ENCODE results near the gene PARP8. TPM values are rescaled to one million over a fixed set of nuclear protein-coding genes. Genes with fewer than 3 reads are reported as not detected.
"Not testable (repeated sequence)": the region's sequence is repeated elsewhere in the genome, so short reads cannot be mapped to it uniquely, and the experiment has no call there.

The PARP8 gene
- total RNA-seq, 1 experiment from 2014 or later, result 0.07 TPM

GRCh38 chr5:50658246-50658645, 8.2 kb upstream of the PARP8 start:
- CTCF ChIA-PET, result no interaction called here
- intact Hi-C loops (cut with micrococcal nuclease), result no loop called here

GRCh38 chr5:50663636-50664035, 2.8 kb upstream of the PARP8 start:
- Histone ChIP-seq H3F3A (ENCODE audit: low read length, unreplicated experiment) (no peaks in the 10 kb centered on the region), H3K9ac (ENCODE audit: low read length) (no peak overlapping the region), H4K20me1 (ENCODE audit: low read length) (no peaks in the 10 kb centered on the region), H3K27ac (ENCODE audit: low read length) (no peak overlapping the region), H3K4me2 (ENCODE audit: low read length) (no peak overlapping the region), H3K9me2 (replicated peaks; ENCODE audit: low read length) (no peaks in the 10 kb centered on the region), H3K9me3 (ENCODE audit: low read length) (no peaks in the 10 kb centered on the region), H3K4me3 (ENCODE audit: low read length) (no peak overlapping the region), H3K27me3 (ENCODE audit: low read length) (peaks cover 9% of the 10 kb centered on the region), H3K79me2 (ENCODE audit: low read length) (no peaks in the 10 kb centered on the region), H3K36me3 (ENCODE audit: low read depth, low read length) (no peaks in the 10 kb centered on the region), H3K4me1 (ENCODE audit: insufficient read depth, low read length) (no peaks in the 10 kb centered on the region), H2AFZ (ENCODE audit: low read length) (no peak overlapping the region)
- CTCF ChIA-PET, result no interaction called here
- ATAC-seq (no peak), DNase-seq (no peak)
- no peak for TF ChIP-seq EZH2phosphoT487 (IDR thresholded peaks at IDR 0.05; ENCODE audit: borderline replicate concordance, low read length)
- no peak for TF ChIP-seq EZH2 (IDR thresholded peaks at IDR 0.05; ENCODE audit: low read length, unreplicated experiment)
- TF ChIP-seq CTCF (conservative IDR thresholded peaks at IDR 0.05; ENCODE audit: low read depth, low read length), result no peak
- POLR2A ChIA-PET (ENCODE audit: unreplicated experiment), result no interaction called here
- no TSS peak for BruUV-seq (replicated peaks)
- intact Hi-C loops (cut with micrococcal nuclease), result no loop called here

More at GRCh38 chr5:50658246-50658645, 8.2 kb upstream of the PARP8 start:
- Histone ChIP-seq H3K4me1 (ENCODE audit: insufficient read depth, low read length) (no peaks in the 10 kb centered on the region), H3K9ac (ENCODE audit: low read length) (no peak overlapping the region), H3K4me2 (ENCODE audit: low read length) (no peak overlapping the region), H3F3A (ENCODE audit: low read length, unreplicated experiment) (no peaks in the 10 kb centered on the region), H3K79me2 (ENCODE audit: low read length) (no peaks in the 10 kb centered on the region), H3K9me2 (replicated peaks; ENCODE audit: low read length) (no peaks in the 10 kb centered on the region), H3K36me3 (ENCODE audit: low read depth, low read length) (no peaks in the 10 kb centered on the region), H2AFZ (ENCODE audit: low read length) (no peak overlapping the region), H3K27me3 (ENCODE audit: low read length) (no peaks in the 10 kb centered on the region), H3K9me3 (ENCODE audit: low read length) (no peaks in the 10 kb centered on the region), H3K27ac (ENCODE audit: low read length) (no peak overlapping the region), H3K4me3 (ENCODE audit: low read length) (no peak overlapping the region), H4K20me1 (ENCODE audit: low read length) (no peaks in the 10 kb centered on the region)
- ATAC-seq (no peak), DNase-seq (no peak)
- TF ChIP-seq EZH2 (IDR thresholded peaks at IDR 0.05; ENCODE audit: low read length, unreplicated experiment), result no peak
- TF ChIP-seq CTCF (conservative IDR thresholded peaks at IDR 0.05; ENCODE audit: low read depth, low read length), result no peak
- TF ChIP-seq EZH2phosphoT487 (IDR thresholded peaks at IDR 0.05; ENCODE audit: borderline replicate concordance, low read length), result no peak
- POLR2A ChIA-PET (ENCODE audit: unreplicated experiment), result no interaction called here
- BruUV-seq (replicated peaks), result no TSS peak

GRCh38 chr5:50665091-50665490, 1.3 kb upstream of the PARP8 start:
- Histone ChIP-seq H4K20me1 (ENCODE audit: low read length) (no peaks in the 10 kb centered on the region), H3F3A (ENCODE audit: low read length, unreplicated experiment) (no peaks in the 10 kb centered on the region), H3K79me2 (ENCODE audit: low read length) (no peaks in the 10 kb centered on the region), H3K4me3 (ENCODE audit: low read length) (no peak overlapping the region), H3K27ac (ENCODE audit: low read length) (no peak overlapping the region), H3K9ac (ENCODE audit: low read length) (no peak overlapping the region), H3K4me2 (ENCODE audit: low read length) (no peak overlapping the region), H3K4me1 (ENCODE audit: insufficient read depth, low read length) (no peaks in the 10 kb centered on the region), H3K9me2 (replicated peaks; ENCODE audit: low read length) (no peaks in the 10 kb centered on the region), H3K27me3 (ENCODE audit: low read length) (peaks cover 16% of the 10 kb centered on the region), H3K36me3 (ENCODE audit: low read depth, low read length) (no peaks in the 10 kb centered on the region), H3K9me3 (ENCODE audit: low read length) (no peaks in the 10 kb centered on the region), H2AFZ (ENCODE audit: low read length) (no peak overlapping the region)
- CTCF ChIA-PET, result no interaction called here
- TF ChIP-seq CTCF (conservative IDR thresholded peaks at IDR 0.05; ENCODE audit: low read depth, low read length) (no peak), EZH2phosphoT487 (IDR thresholded peaks at IDR 0.05; ENCODE audit: borderline replicate concordance, low read length) (no peak), EZH2 (IDR thresholded peaks at IDR 0.05; ENCODE audit: low read length, unreplicated experiment) (no peak)
- ATAC-seq (no peak), DNase-seq (no peak)
- BruUV-seq (replicated peaks), result no TSS peak
- POLR2A ChIA-PET (ENCODE audit: unreplicated experiment), result no interaction called here
- intact Hi-C loops (cut with micrococcal nuclease), result no loop called here

- H3K9me2 ChIP-seq (replicated peaks; ENCODE audit: low read length); H3K4me3 ChIP-seq (ENCODE audit: low read length); POLR2A ChIA-PET (ENCODE audit: unreplicated experiment); H3K9me3 ChIP-seq (ENCODE audit: low read length); H3K36me3 ChIP-seq (ENCODE audit: low read depth, low read length); H4K20me1 ChIP-seq (ENCODE audit: low read length); H3K27ac ChIP-seq (ENCODE audit: low read length); H3K4me1 ChIP-seq (ENCODE audit: insufficient read depth, low read length); BruUV-seq (replicated peaks); intact Hi-C loops (cut with micrococcal nuclease); H3K79me2 ChIP-seq (ENCODE audit: low read length); H3K9ac ChIP-seq (ENCODE audit: low read length); H3F3A ChIP-seq (ENCODE audit: low read length, unreplicated experiment); H2AFZ ChIP-seq (ENCODE audit: low read length); H3K4me2 ChIP-seq (ENCODE audit: low read length); DNase-seq; CTCF ChIA-PET; ATAC-seq: not testable (repeated sequence)
- peaks cover 16% of the 10 kb centered on the region for H3K27me3 ChIP-seq (ENCODE audit: low read length)
Observed at GRCh38 chr5:50665761-50666202, 655 bp upstream of the PARP8 start.

Measured in PC-3 (cell line).